Stimulated activated naive CD8-positive, alpha-beta T cell treated with anti-CD3 and anti-CD28 coated beads, Interleukin-15, Interleukin-2, amounts not matched to agents 100 ng/mL and 50 ng/mL, for 24 hours (primary cell): ENCODE data around the gene ATP9B.

ENCODE experiments used
- H3K27ac Mint-ChIP-seq: one replicate; pipeline ENCODE4 v1.8.0; 2021; ENCODE audit warnings: mild to moderate bottlenecking, mixed read lengths
- H3K27me3 Mint-ChIP-seq: one replicate; pipeline ENCODE4 v1.8.0; 2021; ENCODE audit warnings: mixed read lengths
- H3K36me3 Mint-ChIP-seq: one replicate; pipeline ENCODE4 v1.8.0; 2021; ENCODE audit warnings: low read depth, mixed read lengths
- H3K4me1 Mint-ChIP-seq: one replicate; pipeline ENCODE4 v1.8.0; 2021; ENCODE audit warnings: low read depth, mixed read lengths
- H3K4me3 Mint-ChIP-seq: one replicate; pipeline ENCODE4 v1.8.0; 2021; ENCODE audit warnings: mild to moderate bottlenecking, mixed read lengths
- H3K9me3 Mint-ChIP-seq: one replicate; pipeline ENCODE4 v1.8.0; 2021; ENCODE audit warnings: mixed read lengths

The ATP9B gene

GRCh38 chr18:79104137-79104536, 34.9 kb downstream of the ATP9B start:
- no peaks in the 10 kb centered on the region for H3K27me3 Mint-ChIP-seq
- no peak overlapping the region for H3K27ac Mint-ChIP-seq
- peaks cover 34% of the 10 kb centered on the region for H3K36me3 Mint-ChIP-seq
- H3K4me1 Mint-ChIP-seq: peaks cover 29% of the 10 kb centered on the region
- no peaks in the 10 kb centered on the region for H3K9me3 Mint-ChIP-seq
- H3K4me3 Mint-ChIP-seq: no peak overlapping the region

GRCh38 chr18:79105455-79105854, 36.3 kb downstream of the ATP9B start:
- H3K27ac Mint-ChIP-seq: no peak overlapping the region
- peaks cover 29% of the 10 kb centered on the region for H3K4me1 Mint-ChIP-seq
- H3K9me3 Mint-ChIP-seq: no peaks in the 10 kb centered on the region
- peaks cover 30% of the 10 kb centered on the region for H3K36me3 Mint-ChIP-seq
- no peaks in the 10 kb centered on the region for H3K27me3 Mint-ChIP-seq
- no peak overlapping the region for H3K4me3 Mint-ChIP-seq

- H3K9me3 Mint-ChIP-seq: no peaks in the 10 kb centered on the region
- no peak overlapping the region for H3K4me3 Mint-ChIP-seq
- H3K36me3 Mint-ChIP-seq: peaks cover 24% of the 10 kb centered on the region
- H3K4me1 Mint-ChIP-seq: peaks cover 29% of the 10 kb centered on the region
- H3K27me3 Mint-ChIP-seq: no peaks in the 10 kb centered on the region
- H3K27ac Mint-ChIP-seq: no peak overlapping the region
These were observed 36.9 kb downstream of the ATP9B start for GRCh38 chr18:79106084-79106483.

DNA sequence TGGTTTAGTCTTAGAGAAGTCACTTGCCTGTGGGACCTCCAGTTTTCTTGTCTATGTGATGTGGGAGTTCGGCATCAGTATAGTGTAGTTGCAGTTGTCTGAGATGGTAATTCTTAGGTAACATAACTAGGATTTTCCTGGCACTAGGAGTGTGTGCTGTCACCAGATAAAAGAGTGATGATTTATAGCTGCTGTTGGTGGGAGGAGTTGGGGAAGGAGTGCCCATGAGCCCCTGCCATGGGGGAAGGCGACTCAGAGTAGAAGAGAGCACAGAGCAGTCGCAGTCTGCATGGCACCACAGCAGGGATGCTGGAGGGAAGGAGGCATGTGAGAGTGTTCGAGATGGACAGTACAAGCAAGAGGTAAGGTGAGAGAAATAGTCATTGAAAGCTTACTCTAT, 38.7 kb downstream of the ATP9B start:
- H3K4me1 Mint-ChIP-seq: peaks cover 29% of the 10 kb centered on the region
- no peaks in the 10 kb centered on the region for H3K9me3 Mint-ChIP-seq
- no peak overlapping the region for H3K4me3 Mint-ChIP-seq
- no peaks in the 10 kb centered on the region for H3K27me3 Mint-ChIP-seq
- H3K27ac Mint-ChIP-seq: no peak overlapping the region
- peaks cover 22% of the 10 kb centered on the region for H3K36me3 Mint-ChIP-seq

GRCh38 chr18:79108549-79109215, 39.5 kb downstream of the ATP9B start:
- Mint-ChIP-seq H3K4me1 (peaks cover 24% of the 10 kb centered on the region), H3K27me3 (no peaks in the 10 kb centered on the region), H3K9me3 (no peaks in the 10 kb centered on the region), H3K27ac (no peak overlapping the region), H3K36me3 (peaks cover 21% of the 10 kb centered on the region), H3K4me3 (no peak overlapping the region)

- no peak overlapping the region for H3K27ac Mint-ChIP-seq
These were observed 42.3 kb downstream of the ATP9B start for GRCh38 chr18:79111483-79111882.

GRCh38 chr18:79117385-79117784, 48.2 kb downstream of the ATP9B start:
- H3K36me3 Mint-ChIP-seq: peaks cover 39% of the 10 kb centered on the region
- H3K27ac Mint-ChIP-seq: no peak overlapping the region
- H3K27me3 Mint-ChIP-seq: no peaks in the 10 kb centered on the region
- H3K9me3 Mint-ChIP-seq: no peaks in the 10 kb centered on the region
- H3K4me1 Mint-ChIP-seq: no peaks in the 10 kb centered on the region
- no peak overlapping the region for H3K4me3 Mint-ChIP-seq

More at GRCh38 chr18:79111483-79111882, 42.3 kb downstream of the ATP9B start:
- Mint-ChIP-seq H3K4me1 (peaks cover 6% of the 10 kb centered on the region), H3K4me3 (no peak overlapping the region), H3K36me3 (peaks cover 37% of the 10 kb centered on the region), H3K9me3 (no peaks in the 10 kb centered on the region), H3K27me3 (no peaks in the 10 kb centered on the region)

DNA sequence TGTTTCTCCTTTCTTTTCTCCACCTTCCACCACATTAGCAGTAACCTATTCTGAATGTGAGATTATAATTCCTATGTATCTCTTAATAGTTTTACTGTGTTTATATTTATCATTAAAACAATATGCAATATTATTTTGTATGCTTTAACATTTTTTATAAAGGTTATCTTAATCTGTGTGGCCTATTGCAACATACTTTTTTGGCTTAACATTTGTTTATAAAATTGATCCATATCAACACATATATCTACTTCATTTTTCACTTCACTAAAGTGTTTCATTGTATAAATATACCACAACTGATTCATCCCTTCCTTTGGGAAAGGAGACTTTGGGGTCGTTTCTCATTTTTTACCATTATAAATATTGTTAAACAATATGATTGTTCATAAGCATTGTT, 48.6 kb downstream of the ATP9B start:
- H3K27me3 Mint-ChIP-seq: no peaks in the 10 kb centered on the region
- H3K27ac Mint-ChIP-seq: no peak overlapping the region
- no peak overlapping the region for H3K4me3 Mint-ChIP-seq
- peaks cover 43% of the 10 kb centered on the region for H3K36me3 Mint-ChIP-seq
- no peaks in the 10 kb centered on the region for H3K9me3 Mint-ChIP-seq
- H3K4me1 Mint-ChIP-seq: no peaks in the 10 kb centered on the region

- Mint-ChIP-seq H3K9me3 (no peaks in the 10 kb centered on the region), H3K27ac (no peak overlapping the region), H3K36me3 (peaks cover 46% of the 10 kb centered on the region), H3K27me3 (no peaks in the 10 kb centered on the region), H3K4me1 (peaks cover 5% of the 10 kb centered on the region), H3K4me3 (no peak overlapping the region)
These were observed 49.6 kb downstream of the ATP9B start for GRCh38 chr18:79118797-79119196.

DNA sequence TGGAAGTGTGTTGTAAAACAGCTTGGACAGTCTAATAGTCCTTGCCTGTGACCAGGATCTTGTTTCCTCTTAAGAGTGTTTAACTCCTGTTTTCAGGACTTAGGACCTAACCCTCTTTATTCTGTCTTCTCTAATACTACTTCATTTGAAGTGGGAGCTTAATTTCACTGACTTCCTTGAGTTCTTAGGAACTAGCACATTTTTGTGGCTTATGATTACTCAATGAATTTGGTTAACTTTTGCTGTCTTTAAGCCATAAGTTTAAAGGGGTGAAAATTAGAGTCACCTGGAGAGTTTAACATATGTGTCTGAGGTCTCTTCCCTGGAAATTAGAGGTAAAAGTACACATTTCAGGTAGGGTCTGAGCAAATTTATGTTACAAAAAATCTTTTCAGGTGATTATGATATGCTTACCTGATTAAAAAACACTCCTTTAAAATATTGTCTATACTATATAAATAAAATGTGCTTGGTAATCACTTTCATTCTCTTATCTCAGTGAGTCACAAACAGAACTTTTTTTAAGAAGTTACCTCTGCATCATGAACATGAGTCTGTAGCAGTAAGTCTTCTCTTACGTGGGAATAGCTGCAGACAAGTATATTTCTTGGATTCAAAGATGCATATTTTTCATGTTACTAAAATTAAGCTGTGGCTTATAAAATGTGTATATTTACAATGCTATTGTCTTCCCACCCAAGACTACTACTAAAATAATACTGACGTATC, 52.7 kb downstream of the ATP9B start:
- no peak overlapping the region for H3K4me3 Mint-ChIP-seq
- no peak overlapping the region for H3K27ac Mint-ChIP-seq
- no peaks in the 10 kb centered on the region for H3K27me3 Mint-ChIP-seq
- H3K36me3 Mint-ChIP-seq: peaks cover 35% of the 10 kb centered on the region
- peaks cover 9% of the 10 kb centered on the region for H3K4me1 Mint-ChIP-seq
- no peaks in the 10 kb centered on the region for H3K9me3 Mint-ChIP-seq

DNA sequence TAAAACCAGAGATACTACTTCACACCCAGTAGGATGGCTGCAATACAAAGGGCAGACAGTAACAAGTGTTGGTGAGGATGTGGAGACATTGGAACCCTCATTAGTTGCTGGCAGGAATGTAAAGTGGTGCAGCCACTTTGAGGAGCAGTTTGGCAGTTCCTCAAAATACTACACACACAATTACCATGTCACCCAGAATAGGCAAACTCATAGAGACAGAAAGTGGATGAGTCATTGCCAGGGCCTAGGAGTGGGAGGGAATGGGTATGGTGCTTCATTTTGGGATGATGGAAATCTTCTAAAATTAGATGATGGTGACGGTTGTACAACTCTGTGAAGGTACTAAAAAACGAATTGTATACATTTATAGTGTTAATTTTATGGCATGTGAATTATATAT, 54.8 kb downstream of the ATP9B start:
- Mint-ChIP-seq H3K4me1 (peaks cover 9% of the 10 kb centered on the region), H3K27me3 (no peaks in the 10 kb centered on the region), H3K36me3 (peaks cover 46% of the 10 kb centered on the region), H3K27ac (no peak overlapping the region), H3K4me3 (no peak overlapping the region), H3K9me3 (no peaks in the 10 kb centered on the region)

- H3K27me3 Mint-ChIP-seq: no peaks in the 10 kb centered on the region
- H3K9me3 Mint-ChIP-seq: no peaks in the 10 kb centered on the region
- peaks cover 57% of the 10 kb centered on the region for H3K36me3 Mint-ChIP-seq
- H3K4me1 Mint-ChIP-seq: peaks cover 1% of the 10 kb centered on the region
- H3K27ac Mint-ChIP-seq: no peak overlapping the region
- no peak overlapping the region for H3K4me3 Mint-ChIP-seq
These were observed 59.9 kb downstream of the ATP9B start for GRCh38 chr18:79129120-79129519.

- Mint-ChIP-seq H3K27ac (no peak overlapping the region), H3K4me3 (no peak overlapping the region), H3K36me3 (peaks cover 68% of the 10 kb centered on the region), H3K27me3 (no peaks in the 10 kb centered on the region), H3K4me1 (no peaks in the 10 kb centered on the region), H3K9me3 (no peaks in the 10 kb centered on the region)
These were observed 64.5 kb downstream of the ATP9B start for GRCh38 chr18:79133724-79134123.

DNA sequence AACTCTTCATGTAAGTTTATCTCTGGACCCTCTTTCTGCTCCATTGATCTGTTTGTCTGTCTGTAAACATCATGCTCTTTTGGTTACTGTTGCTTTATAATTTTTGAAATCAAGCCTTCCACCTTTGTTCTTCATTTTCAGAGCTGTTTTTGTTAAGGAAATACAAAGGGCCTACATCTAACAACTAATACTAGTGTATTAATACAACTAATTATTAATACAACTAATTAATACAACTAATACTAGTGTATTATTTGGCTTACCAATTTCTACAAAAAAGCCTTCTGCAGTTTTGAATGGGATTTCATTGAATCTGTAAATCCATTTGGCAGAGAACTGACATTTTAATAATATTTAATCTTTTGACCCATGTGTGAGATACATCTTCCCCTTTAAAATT, 66.7 kb downstream of the ATP9B start:
- Mint-ChIP-seq H3K27me3 (no peaks in the 10 kb centered on the region), H3K4me1 (peaks cover 3% of the 10 kb centered on the region), H3K4me3 (no peak overlapping the region), H3K27ac (no peak overlapping the region), H3K9me3 (no peaks in the 10 kb centered on the region), H3K36me3 (peaks cover 57% of the 10 kb centered on the region)

DNA sequence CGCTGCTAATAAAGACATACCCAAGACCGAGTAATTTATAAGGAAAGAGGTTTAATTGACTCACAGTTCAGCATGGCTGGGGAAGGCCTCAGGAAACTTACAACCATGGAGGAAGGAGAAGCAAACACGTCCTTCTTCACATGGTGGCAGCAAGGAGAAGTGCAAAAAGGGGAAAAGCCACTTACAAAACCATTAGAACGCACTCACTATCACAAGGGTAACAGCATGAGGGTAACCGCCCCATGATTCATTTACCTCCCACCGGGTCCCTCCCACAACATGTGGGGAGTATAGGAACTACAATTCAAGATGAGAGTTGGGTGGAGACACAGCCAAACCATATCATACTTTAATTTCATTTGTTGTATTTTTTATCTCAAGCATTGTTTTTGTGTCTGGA, 67.5 kb downstream of the ATP9B start:
- Mint-ChIP-seq H3K4me1 (peaks cover 3% of the 10 kb centered on the region), H3K4me3 (no peak overlapping the region), H3K36me3 (peaks cover 53% of the 10 kb centered on the region), H3K27ac (no peak overlapping the region), H3K27me3 (no peaks in the 10 kb centered on the region), H3K9me3 (no peaks in the 10 kb centered on the region)

DNA sequence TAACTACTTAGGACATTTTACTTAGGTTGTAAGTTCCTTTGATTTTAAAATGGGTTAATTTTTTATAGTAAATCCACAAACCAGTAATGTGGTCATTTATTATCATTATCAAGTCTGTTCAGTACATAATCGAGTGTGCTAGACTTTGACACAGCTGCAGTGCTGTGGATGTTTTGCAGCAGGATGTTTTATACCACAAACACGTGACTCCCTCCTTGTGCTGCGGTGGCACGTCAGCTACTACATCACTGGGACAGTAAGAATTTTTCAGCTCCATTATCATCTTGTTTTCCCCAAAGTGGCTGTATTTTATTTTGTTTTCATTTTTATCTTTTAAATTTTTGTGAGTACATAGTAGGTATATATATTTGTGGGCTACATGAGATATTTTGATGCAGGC, 70.0 kb downstream of the ATP9B start:
- Mint-ChIP-seq H3K27me3 (no peaks in the 10 kb centered on the region), H3K4me1 (peaks cover 3% of the 10 kb centered on the region), H3K36me3 (peaks cover 45% of the 10 kb centered on the region), H3K9me3 (no peaks in the 10 kb centered on the region), H3K4me3 (no peak overlapping the region), H3K27ac (no peak overlapping the region)
